Pancreas (tissue), 10 donors: ENCODE data around the gene OAS1. TPM values are rescaled to one million over a fixed set of nuclear protein-coding genes. Genes with fewer than 3 reads are reported as not detected.

ENCODE experiments used
- ATAC-seq, 4 donors: fragments of 200-7000 bp; cut with Tn5 transposase; one replicate each; pipeline versions ENCODE4 v1.8.0 to v1.9.1; 2020; ENCODE audit warnings: mild to moderate bottlenecking in 4 of 4, moderate library complexity in 4 of 4
- DNase-seq, 6 donors: peaks; one replicate each; pipeline ENCODE4 v3.0.0-alpha.2; 2020
- FAIRE-seq: peaks from 2 replicates; lab custom pipeline; 2012; peaks lifted over from hg19 to GRCh38; lab: Jason Lieb, UNC
- H3K27ac ChIP-seq, 4 donors: fragments of 200-600 bp; sonication (generic); 1 replicate in 3 of 4; 2 replicates in 1 of 4; pipeline versions ENCODE4 v1.5.0 to v1.8.0; 2020
- H3K27me3 ChIP-seq, 4 donors: fragments of 200-600 bp; one replicate each; pipeline ENCODE4 v1.8.0; 2021
- H3K36me3 ChIP-seq, 3 donors: fragments of 200-600 bp; sonication (generic) in 1 of 3; one replicate each; pipeline versions ENCODE4 v1.5.0 to v1.8.0; 2020 to 2021
- H3K4me1 ChIP-seq, 3 donors: fragments of 200-600 bp; one replicate each; pipeline ENCODE4 v1.8.0; 2021
- H3K4me3 ChIP-seq, 4 donors: fragments of 200-600 bp; sonication (generic) in 2 of 4; one replicate each; pipeline versions ENCODE4 v1.5.0 to v1.8.0; 2020 to 2021
- H3K9me3 ChIP-seq, 4 donors: fragments of 200-600 bp; one replicate each; pipeline ENCODE4 v1.8.0; 2021
- CTCF ChIP-seq, 4 donors: fragments of 200-600 bp; sonication (generic) in 3 of 4; IDR thresholded peaks; one replicate each; pipeline versions ENCODE4 v1.5.0 to v1.8.0; 2021; ENCODE audit warnings: antibody characterized with exemption in 4 of 4
- WGBS, 2 donors: extraction: QIAGEN DNeasy Blood & Tissue Kit; methylation state at CpG; one replicate each; pipeline ENCODE4 v1.1.7; 2013; 5-methylcytosine and 5-hydroxymethylcytosine counted together
- intact Hi-C, 3 donors: fragments of 100-400 bp; cut with DNase I; formaldehyde crosslinking; loops; one replicate each; pipeline versions ENCODE4 v1.11.1 to v1.14.2; 2022
- polyA plus RNA-seq, 2 donors: library from polyadenylated mRNA; stranded (reverse); fragments of 200-250 nt; gene quantifications; one replicate each; pipeline ENCODE4 v1.2.3, GENCODE V29; 2013
- total RNA-seq, 6 donors: library from RNA; stranded (reverse); fragmentation: NEBNext Ultra II Directional in 4 of 6; extraction: Animal tissue kit (Norgen Biotek cat#: 25700) in 4 of 6; gene quantifications; one replicate each; pipeline versions ENCODE4 v1.2.1 to v1.2.4, GENCODE V29; 2021 to 2023
- donor health status: healthy with polysubstance abuse.
- donor health status: DM: no; HTN: no; CAD: no; lungs with moderate emphysema.
- donor health status: DM: no; HTN: no; CAD: no.
- donor health status: control.
- donor health status: control.
- donor health status: Bipolar disorder and iron deficiency.
- donor health status: DM: yes; HTN: yes; CAD: no.
- donor health status: DM: no; HTN: no; CAD: no.
- donor health status: DM: no; HTN: no; CAD: no.
- donor health status: DM: yes; HTN: yes; CAD: no.

The OAS1 gene
- total and polyA plus RNA-seq, 8 donors, result 0.91 to 10.9 (median 3.1) TPM

GRCh38 chr12:112944024-112944690, 37.4 kb downstream of the OAS1 start:
- intact Hi-C loops, result no loop called here
- DNase-seq, result no peak
- Histone ChIP-seq H3K27ac (no peak overlapping the region), H3K27me3 (no peaks in the 10 kb centered on the region), H3K4me3 (no peak overlapping the region), H3K36me3 (no peaks in the 10 kb centered on the region), H3K4me1 (peaks cover 0 to 6% (median 1%) of the 10 kb centered on the region in 3 donors), H3K9me3 (no peaks in the 10 kb centered on the region)
- ATAC-seq, result no peak
- no peak for TF ChIP-seq CTCF (IDR thresholded peaks at IDR 0.05)
- 96 to 97% methylated on average over 15 of the region's 15 CpGs for WGBS, 2 donors
- FAIRE-seq, result no peak

GRCh38 chr12:112945515-112945914, 38.8 kb downstream of the OAS1 start:
- no peaks in the 10 kb centered on the region for H3K4me1 ChIP-seq
- H3K27me3 ChIP-seq, result no peaks in the 10 kb centered on the region
- ATAC-seq, result no peak
- no peak for DNase-seq
- H3K27ac ChIP-seq, result no peak overlapping the region
- no peaks in the 10 kb centered on the region for H3K9me3 ChIP-seq
- no peak overlapping the region for H3K4me3 ChIP-seq
- no peak for FAIRE-seq
- WGBS, 2 donors, result 94 to 98% methylated on average over 4 of the region's 4 CpGs
- no peaks in the 10 kb centered on the region for H3K36me3 ChIP-seq
- no peak for TF ChIP-seq CTCF (IDR thresholded peaks at IDR 0.05)
- intact Hi-C loops, result no loop called here

- H3K27me3 ChIP-seq, result no peaks in the 10 kb centered on the region
- no peaks in the 10 kb centered on the region for H3K9me3 ChIP-seq
- 90% methylated on average over 13 to 14 of the region's 14 CpGs for WGBS, 2 donors
- no peak overlapping the region for H3K27ac ChIP-seq
- ATAC-seq (no peak), FAIRE-seq (no peak), DNase-seq (no peak)
- intact Hi-C loops, result no loop called here
- no peaks in the 10 kb centered on the region for H3K4me1 ChIP-seq
- peaks cover 0 to 7% (median 0%) of the 10 kb centered on the region in 3 donors for H3K36me3 ChIP-seq
- no peak for TF ChIP-seq CTCF (IDR thresholded peaks at IDR 0.05)
- no peak overlapping the region for H3K4me3 ChIP-seq
Observed at GRCh38 chr12:112946236-112947000, 39.7 kb downstream of the OAS1 start.

- ATAC-seq (no peak), DNase-seq (no peak), FAIRE-seq (no peak)
- WGBS, 2 donors, result 40 to 50% methylated on average over 1 of the region's 1 CpG
- intact Hi-C loops, result no loop called here
- TF ChIP-seq CTCF (IDR thresholded peaks at IDR 0.05), result no peak
- Histone ChIP-seq H3K4me1 (no peaks in the 10 kb centered on the region), H3K4me3 (no peak overlapping the region), H3K27ac (no peak overlapping the region), H3K27me3 (no peaks in the 10 kb centered on the region), H3K36me3 (peaks cover 0 to 7% (median 0%) of the 10 kb centered on the region in 3 donors), H3K9me3 (no peaks in the 10 kb centered on the region)
Observed at GRCh38 chr12:112947314-112947713, 40.6 kb downstream of the OAS1 start.

- ATAC-seq (no peak), DNase-seq (no peak), FAIRE-seq (no peak)
- WGBS, 2 donors, result 91 to 95% methylated on average over 5 of the region's 5 CpGs
- Histone ChIP-seq H3K27ac (no peak overlapping the region), H3K4me3 (no peak overlapping the region), H3K36me3 (peaks cover 0 to 7% (median 0%) of the 10 kb centered on the region in 3 donors), H3K9me3 (no peaks in the 10 kb centered on the region), H3K4me1 (no peaks in the 10 kb centered on the region), H3K27me3 (no peaks in the 10 kb centered on the region)
- TF ChIP-seq CTCF (IDR thresholded peaks at IDR 0.05), result no peak
- intact Hi-C loops, result no loop called here
Observed at GRCh38 chr12:112947761-112948160, 41.0 kb downstream of the OAS1 start.
